Brain pericyte (primary cell): ENCODE data around the gene ACTN4.

Experiments used
- DNase-seq: peaks from one replicate; pipeline ENCODE4 v3.0.0-alpha.2; 2012; ENCODE audit warnings: low read depth, low spot score

The ACTN4 gene

GRCh38 chr19:38676878-38677646 is 29.6 kb downstream of the ACTN4 start:
- DNase-seq = no peak

- DNase-seq = no peak
These were observed 30.9 kb downstream of the ACTN4 start for GRCh38 chr19:38678217-38678890.

DNA sequence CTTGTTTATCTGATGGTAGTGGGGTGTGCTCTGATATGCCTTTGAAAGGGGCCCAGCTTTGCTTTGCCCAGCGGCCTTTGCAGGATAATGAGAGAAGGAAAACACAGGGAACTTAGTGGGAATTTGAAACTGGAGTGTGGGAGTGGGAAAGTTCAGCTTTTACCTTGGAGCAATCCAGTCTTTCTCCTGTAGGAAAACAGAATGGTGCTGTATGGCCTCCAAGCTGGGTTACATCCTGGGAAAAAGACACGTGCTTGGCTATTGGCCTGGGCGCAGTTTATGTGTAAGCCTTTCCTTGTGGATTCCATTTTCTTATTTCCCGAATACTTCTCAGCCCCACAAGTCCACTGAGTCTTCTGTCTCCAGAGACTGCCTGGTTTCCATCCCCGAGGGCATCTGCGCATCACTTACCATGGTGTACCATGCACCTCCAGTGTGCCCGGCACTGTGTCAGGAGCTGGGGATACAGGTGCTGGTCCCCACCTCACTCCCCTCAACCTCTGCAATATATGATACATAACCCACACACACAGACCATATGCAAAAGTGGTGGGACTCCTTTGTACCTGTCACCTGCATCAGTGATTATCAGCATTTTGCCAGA is 31.5 kb downstream of the ACTN4 start:
- no peak for DNase-seq

GRCh38 chr19:38679839-38680238 is 32.4 kb downstream of the ACTN4 start:
- DNase-seq = no peak

DNA sequence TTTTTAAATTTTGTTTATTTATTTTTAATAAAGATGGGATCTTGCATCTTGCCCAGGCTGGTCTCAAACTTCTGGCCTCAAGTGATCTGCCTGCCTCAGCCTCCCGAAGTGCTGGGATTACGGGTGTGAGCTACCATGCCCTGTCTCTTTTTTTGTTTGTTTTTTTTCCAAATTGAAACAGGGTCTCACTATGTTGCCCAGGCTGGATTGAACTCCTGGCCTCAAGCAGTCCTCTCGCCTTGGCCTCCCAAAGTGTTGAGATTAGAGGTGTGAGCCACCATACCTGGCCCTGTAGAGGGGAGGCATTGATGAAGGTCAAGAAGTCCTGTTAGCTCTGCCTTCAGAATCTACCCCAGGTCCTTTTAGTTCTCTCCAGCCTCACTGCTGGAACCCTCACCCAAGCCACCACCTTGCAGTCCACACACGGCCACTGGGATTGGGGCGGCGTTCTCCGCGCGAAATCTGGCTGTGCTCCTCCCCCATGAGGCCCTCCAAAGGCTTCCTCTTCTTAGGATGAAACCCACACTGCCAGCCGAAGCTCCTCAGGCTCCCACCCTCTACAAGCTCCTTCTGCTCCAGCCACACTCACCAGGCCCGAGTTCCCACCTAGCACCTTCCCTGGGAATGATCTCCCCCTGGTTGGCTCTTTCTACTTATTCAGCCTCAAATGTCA is 34.9 kb downstream of the ACTN4 start:
- DNase-seq = no peak

- DNase-seq = no peak
These were observed 35.5 kb downstream of the ACTN4 start for GRCh38 chr19:38682872-38683392.

DNA sequence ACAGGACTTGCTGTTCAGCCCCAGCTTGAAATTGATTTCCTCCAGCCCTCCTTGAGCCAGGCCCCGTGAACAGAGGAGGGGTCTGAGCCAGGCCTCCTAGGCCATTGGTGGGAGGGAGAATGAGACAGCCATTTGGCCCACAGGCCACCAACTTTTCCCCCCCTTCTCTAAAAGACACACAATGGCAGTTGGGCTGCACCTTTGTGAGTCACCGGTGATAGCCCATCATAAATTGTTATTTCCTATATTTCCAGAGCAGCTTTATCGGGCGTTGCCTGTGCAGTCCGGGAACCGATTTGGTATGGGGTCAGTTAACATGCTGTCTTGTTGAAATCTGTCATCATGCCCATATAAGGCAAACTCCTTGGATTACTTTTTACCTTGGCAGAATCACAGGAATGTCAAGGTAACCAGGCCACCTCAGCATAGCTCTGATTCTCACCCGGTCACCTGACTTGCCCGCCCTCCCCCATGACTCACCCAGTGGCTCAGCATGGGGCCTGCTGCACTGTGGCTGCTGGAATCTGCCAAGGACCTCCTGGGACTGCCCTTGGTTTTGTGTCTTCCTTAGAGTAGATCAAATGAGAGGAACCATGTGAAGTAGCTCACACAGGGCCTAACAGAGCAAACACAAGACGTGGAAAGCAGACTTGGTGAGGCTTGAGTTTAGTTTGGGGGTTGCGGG is 36.1 kb downstream of the ACTN4 start:
- no peak for DNase-seq

DNA sequence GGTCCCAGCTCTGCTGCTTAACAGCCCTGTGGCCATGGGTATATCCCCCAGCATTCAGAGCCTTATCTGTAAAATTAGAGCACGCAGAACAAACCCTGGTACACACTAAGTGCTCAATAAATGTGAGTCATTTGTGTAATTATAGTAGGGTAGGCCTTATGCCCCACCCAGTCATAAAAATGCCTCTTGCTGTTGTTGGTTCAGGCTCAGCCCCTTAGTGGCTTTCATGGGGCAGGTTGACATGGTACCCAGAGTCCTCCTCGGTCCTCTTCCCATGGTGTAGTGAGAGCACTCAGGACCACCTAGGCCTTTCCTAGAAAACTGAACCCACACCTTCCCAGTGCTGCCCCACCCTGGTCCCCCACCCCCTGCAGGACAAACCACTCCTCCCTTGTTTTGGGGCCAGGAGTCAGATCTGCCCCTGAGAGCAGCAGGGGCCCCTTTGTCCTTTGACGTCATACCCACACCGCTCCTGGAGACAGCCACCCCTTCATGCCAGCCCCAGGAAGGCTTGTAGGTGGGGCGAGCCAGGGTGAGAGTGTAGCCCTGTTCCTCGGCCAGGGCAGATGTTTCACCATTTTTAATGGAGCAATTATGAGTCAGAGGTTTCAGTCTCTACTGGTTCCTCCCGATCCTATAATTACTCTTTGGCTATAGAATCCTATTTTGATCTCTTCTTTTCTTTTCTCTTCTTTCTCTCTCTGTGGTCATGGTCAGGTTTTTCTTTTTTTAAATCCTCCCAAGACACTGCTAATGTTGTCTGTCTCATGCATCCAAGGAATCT is 36.8 kb downstream of the ACTN4 start:
- DNase-seq = no peak

DNA sequence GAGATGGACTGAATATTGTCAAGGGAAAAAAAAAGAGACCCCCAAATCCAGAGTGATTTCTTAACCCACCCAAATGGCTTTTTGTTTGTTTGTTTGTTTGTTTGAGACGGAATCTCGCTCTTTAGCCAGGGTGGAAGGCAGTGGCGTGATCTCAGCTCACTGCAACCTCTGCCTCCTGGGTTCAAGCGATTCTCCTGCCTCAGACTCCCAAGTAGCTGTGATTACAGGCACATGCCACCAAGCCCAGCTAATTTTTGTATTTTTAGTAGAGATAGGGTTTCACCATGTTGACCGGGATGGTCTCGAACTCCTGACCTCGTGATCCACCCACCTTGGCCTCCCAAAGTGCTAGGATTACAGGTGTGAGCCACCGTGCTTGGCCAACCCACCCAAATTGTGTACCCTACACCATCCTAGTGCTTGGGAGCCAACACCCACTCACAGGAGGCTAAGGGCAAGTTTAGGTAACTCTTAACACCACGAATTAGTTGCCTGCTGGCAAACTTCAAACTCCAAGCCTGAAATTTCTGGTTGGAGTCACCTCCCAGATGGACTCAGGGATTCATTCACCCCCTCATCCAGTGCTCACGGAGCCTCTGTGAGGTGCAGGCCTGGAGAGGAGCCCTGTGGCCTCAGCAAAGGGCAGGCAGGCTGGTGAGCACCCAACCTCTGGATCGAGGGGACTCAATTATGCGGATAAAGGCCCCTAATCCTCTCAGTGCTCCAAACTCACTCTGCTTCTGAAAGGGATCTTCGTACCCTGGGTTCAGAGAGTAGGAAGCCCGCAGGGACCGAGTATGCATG is 37.6 kb downstream of the ACTN4 start:
- DNase-seq = no peak

- DNase-seq = no peak
These were observed 38.4 kb downstream of the ACTN4 start for GRCh38 chr19:38685666-38686529.

- no peak for DNase-seq
These were observed 39.1 kb downstream of the ACTN4 start for GRCh38 chr19:38686530-38686888.

DNA sequence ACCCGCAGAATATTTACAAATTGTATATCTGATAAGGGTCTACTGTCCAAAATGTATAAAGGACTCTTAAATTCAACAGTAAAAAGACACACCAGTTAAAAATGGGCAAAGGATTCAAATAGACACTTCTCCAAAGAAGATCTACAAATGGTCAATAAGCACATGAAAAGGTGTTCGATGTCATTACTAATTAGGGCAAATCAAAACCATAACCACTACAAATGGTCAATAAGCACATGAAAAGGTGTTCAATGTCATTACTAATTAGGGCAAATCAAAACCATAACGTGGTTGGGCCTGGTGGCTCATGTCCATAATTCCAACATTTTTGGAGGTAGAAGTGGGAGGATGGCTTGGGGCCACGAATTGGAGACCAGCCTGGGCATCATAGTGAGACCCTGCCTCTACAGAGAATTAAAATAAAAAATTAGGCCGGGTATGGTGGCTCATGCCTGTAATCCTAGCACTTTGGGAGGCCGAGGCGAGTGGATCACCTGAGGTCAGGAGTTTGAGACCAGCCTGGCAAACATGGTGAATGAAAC is 40.5 kb downstream of the ACTN4 start:
- no peak for DNase-seq

DNA sequence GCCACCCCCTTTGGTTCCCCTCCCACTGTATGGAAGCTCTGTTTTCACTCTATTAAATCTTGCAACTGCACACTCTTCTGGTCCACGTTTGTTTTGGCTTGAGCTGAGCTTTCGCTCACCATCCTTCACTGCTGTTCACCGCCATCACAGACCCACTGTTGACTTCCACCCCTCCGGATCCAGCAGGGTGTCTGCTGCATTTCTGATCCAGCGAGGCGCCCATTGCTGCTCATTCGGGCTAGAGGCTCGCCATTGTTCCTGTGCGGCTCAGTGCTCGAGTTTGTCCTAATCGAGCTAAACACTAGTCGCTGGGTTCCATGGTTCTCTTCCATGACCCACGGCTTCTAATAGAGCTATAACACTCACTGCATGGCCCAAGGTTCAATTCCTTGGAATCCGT is 42.7 kb downstream of the ACTN4 start:
- DNase-seq = no peak

DNA sequence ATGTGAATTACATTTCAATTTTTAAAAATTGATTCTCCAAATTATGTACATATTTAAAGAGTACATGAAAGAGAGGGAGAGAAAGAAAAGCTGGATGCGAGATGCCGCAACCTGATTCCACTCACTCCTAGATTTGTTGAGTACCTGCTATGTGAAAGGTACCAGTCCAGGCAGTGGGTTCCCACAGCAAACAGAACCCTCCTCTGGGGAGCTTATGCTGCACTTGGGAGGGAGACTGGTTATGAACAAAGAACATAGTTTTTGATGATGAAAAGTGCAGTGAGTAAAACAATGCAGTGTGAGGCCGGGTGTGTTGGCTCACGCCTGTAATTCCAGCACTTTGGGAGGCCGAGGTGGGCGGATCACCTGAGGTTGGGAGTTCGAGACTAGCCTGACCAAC is 43.4 kb downstream of the ACTN4 start:
- DNase-seq = no peak

- no peak for DNase-seq
These were observed 44.5 kb downstream of the ACTN4 start for GRCh38 chr19:38691938-38692457.

DNA sequence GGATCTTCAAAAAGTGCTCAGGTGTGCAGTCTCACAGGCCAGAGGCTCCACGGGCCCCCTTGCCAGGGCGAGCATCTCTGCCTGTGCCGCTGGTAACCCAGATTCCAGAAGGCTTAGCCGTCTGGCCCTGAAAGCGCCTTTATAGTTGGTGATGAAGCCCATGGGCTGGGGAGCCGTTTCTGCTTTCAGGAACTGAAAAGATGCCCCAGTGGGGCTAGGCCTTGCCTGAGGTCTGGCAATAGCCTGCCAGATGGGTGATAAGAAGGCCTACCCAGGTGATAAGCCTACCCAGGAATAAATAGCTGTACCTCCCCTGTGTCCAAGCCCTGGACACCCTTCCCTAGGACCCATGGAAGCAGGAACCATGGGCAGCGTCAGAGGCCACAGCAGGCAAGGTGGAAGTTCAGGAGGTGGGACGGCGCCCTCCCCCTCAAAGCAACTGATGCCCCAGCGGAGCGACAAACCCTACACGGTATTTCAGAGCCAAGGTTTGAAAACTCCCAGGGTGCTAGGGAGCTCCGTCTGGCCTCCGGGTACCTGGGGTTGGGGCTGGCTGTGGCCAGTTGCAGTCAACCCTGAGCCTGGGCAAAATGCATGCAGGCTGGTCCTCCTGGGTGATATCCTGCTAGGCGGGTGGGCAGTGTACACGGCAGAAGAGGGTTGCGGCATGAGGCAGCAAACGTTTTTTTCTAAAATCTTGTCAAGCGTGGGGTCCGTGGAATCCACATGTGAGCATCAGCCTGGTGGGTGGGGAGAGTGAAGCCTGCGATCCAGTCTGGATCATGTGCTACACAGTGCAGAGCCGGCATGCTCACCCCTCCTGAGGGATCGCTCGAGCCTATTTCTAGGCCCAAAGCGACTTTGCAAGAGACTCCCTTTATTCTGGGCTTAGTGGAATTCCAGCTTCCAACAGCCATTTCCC is 45.3 kb downstream of the ACTN4 start:
- DNase-seq = no peak
